A549 (cell line): ENCODE measurements around the gene STIMATE. TPM values are rescaled to one million over a fixed set of nuclear protein-coding genes. Genes with fewer than 3 reads are reported as not detected.

Source experiments
- ATAC-seq, 2 experiments: fragments of 200-7000 bp in 1 of 2; fragments of >200 bp in 1 of 2; cut with Nextera tagmentation in 1 of 2; cut with Tn5 transposase in 1 of 2; 3 replicates each; pipeline versions ENCODE4 v1.8.0 to v1.9.1; 2018 to 2020; ENCODE audit warnings: mild to moderate bottlenecking in 1 of 2, moderate library complexity in 1 of 2
- CTCF ChIA-PET: fragments of 300-600 bp; sonication (Branson Sonifier 250); formaldehyde crosslinking; extraction: SDS; loops from one replicate; lab custom pipeline; 2021; ENCODE audit warnings: antibody characterized with exemption, inconsistent platforms; lab: Yijun Ruan, JAX
- POLR2A ChIA-PET: fragments of 350-600 bp; formaldehyde crosslinking; extraction: SDS; loops from one replicate; lab custom pipeline; 2021; ENCODE audit warnings: antibody characterized with exemption, inconsistent platforms; lab: Yijun Ruan, JAX
- DNase-seq, 2 experiments: peaks; one replicate each; pipeline versions ENCODE4 v3.0.0 to v3.0.0-alpha.2; 2011 to 2016; ENCODE audit warnings: low read depth in 1 of 2, low spot score in 1 of 2
- FAIRE-seq: peaks from 2 replicates; lab custom pipeline; 2011; peaks lifted over from hg19 to GRCh38; lab: Jason Lieb, UNC
- H3K27ac ChIP-seq, 2 experiments: fragments of >200 bp; sonication (Bioruptor Twin); formaldehyde crosslinking; 3 replicates each; pipeline ENCODE4 v1.5.1; 2016 to 2017
- H3K4me1 ChIP-seq: fragments of >200 bp; sonication (Bioruptor Twin); formaldehyde crosslinking; 3 replicates; pipeline ENCODE4 v1.6.1; 2016
- H3K4me2 ChIP-seq: fragments of >200 bp; sonication (Bioruptor Twin); formaldehyde crosslinking; 3 replicates; pipeline ENCODE4 v1.6.1; 2016
- H3K4me3 ChIP-seq: fragments of >200 bp; sonication (Bioruptor Twin); formaldehyde crosslinking; 3 replicates; pipeline ENCODE4 v1.5.1; 2016
- H3K9me3 ChIP-seq: fragments of >200 bp; sonication (Bioruptor Twin); formaldehyde crosslinking; 3 replicates; pipeline ENCODE4 v1.6.1; 2016
- CHD2 ChIP-seq: fragments of 150-350 bp; IDR thresholded peaks from 2 replicates; pipeline ENCODE4 v1.6.1; 2014; ENCODE audit warnings: low read length; ENCODE audit not compliant: partially characterized antibody
- CHD4 ChIP-seq: fragments of 200-600 bp; sonication (generic); IDR thresholded peaks from 2 replicates; pipeline ENCODE4 v1.6.1; 2016; ENCODE audit warnings: antibody characterized with exemption, mild to moderate bottlenecking, borderline replicate concordance
- EHF ChIP-seq: fragments of 250-450 bp; sonication (Bioruptor Pico); IDR thresholded peaks from 2 replicates; pipeline ENCODE4 v1.5.0; 2020; ENCODE audit warnings: mild to moderate bottlenecking
- EP300 ChIP-seq, 2 experiments: fragments of >200 bp; sonication (Bioruptor Twin); formaldehyde crosslinking; IDR thresholded peaks; 2 replicates in 1 of 2; 3 replicates in 1 of 2; pipeline ENCODE4 v1.6.1; 2016 to 2017
- FOSL2 ChIP-seq, 2 experiments: fragments of 450-650 bp in 1 of 2; fragments of >200 bp in 1 of 2; sonication (Bioruptor Twin) in 1 of 2; formaldehyde crosslinking; IDR thresholded peaks; 2 replicates each; pipeline versions ENCODE4 v1.5.0 to v1.6.1; 2016 to 2020; ENCODE audit warnings: mild to moderate bottlenecking in 1 of 2, moderate library complexity in 1 of 2
- HEYL ChIP-seq: fragments of 250-450 bp; sonication (Bioruptor Pico); IDR thresholded peaks from 2 replicates; pipeline ENCODE4 v1.8.0; 2021; ENCODE audit warnings: mild to moderate bottlenecking, moderate library complexity
- HOXB13 ChIP-seq: fragments of 250-450 bp; sonication (Bioruptor Pico); IDR thresholded peaks from 2 replicates; pipeline ENCODE4 v1.5.0; 2020; ENCODE audit warnings: low read depth, mild to moderate bottlenecking, moderate library complexity
- JUNB ChIP-seq: fragments of >200 bp; sonication (Bioruptor Twin); formaldehyde crosslinking; IDR thresholded peaks from 2 replicates; pipeline ENCODE4 v1.6.1; 2016
- KDM1A ChIP-seq: fragments of 200-600 bp; sonication (generic); IDR thresholded peaks from 2 replicates; pipeline ENCODE4 v1.6.1; 2016; ENCODE audit warnings: low read depth, mild to moderate bottlenecking
- KDM5A ChIP-seq: fragments of 200-600 bp; sonication (generic); IDR thresholded peaks from 2 replicates; pipeline ENCODE4 v1.6.1; 2016; ENCODE audit warnings: antibody characterized with exemption, mild to moderate bottlenecking
- MAFK ChIP-seq: fragments of 450-650 bp; IDR thresholded peaks from 2 replicates; pipeline ENCODE4 v1.6.1; 2014; ENCODE audit not compliant: partially characterized antibody
- NFE2L2 ChIP-seq: fragments of 150-350 bp; conservative IDR thresholded peaks from 2 replicates; pipeline ENCODE4 v1.6.1; 2014; ENCODE audit warnings: low read length
- NR3C1 ChIP-seq: fragments of >200 bp; sonication (Bioruptor Twin); formaldehyde crosslinking; IDR thresholded peaks from 3 replicates; pipeline ENCODE4 v1.6.1; 2017
- POLR2A ChIP-seq: IDR thresholded peaks from 2 replicates; pipeline ENCODE4 v1.6.1; 2012; ENCODE audit warnings: mild to moderate bottlenecking, low read length
- RAD21 ChIP-seq, 2 experiments: fragments of >200 bp in 1 of 2; sonication (Bioruptor Twin) in 1 of 2; formaldehyde crosslinking in 1 of 2; IDR thresholded peaks in 1 of 2; conservative IDR thresholded peaks in 1 of 2; 2 replicates in 1 of 2; 3 replicates in 1 of 2; pipeline ENCODE4 v1.6.1; 2012 to 2018; ENCODE audit warnings: inconsistent platforms in 1 of 2
- RFX5 ChIP-seq: fragments of 450-650 bp; IDR thresholded peaks from 2 replicates; pipeline ENCODE4 v1.7.1; 2014; ENCODE audit warnings: antibody characterized with exemption, mild to moderate bottlenecking, moderate library complexity
- SREBF2 ChIP-seq: fragments of 450-650 bp; IDR thresholded peaks from 2 replicates; pipeline ENCODE4 v1.6.1; 2014; ENCODE audit warnings: mild to moderate bottlenecking, moderate library complexity
- TP53 ChIP-seq: fragments of 250-450 bp; sonication (Bioruptor Pico); IDR thresholded peaks from 2 replicates; pipeline ENCODE4 v1.5.0; 2021; ENCODE audit warnings: mild to moderate bottlenecking, moderate library complexity
- whole genome bisulfite sequencing: methylation state at CpG from one replicate; pipeline ENCODE4 v1.1.6; 2017; ENCODE audit errors: missing lambda C conversion rate; 5-methylcytosine and 5-hydroxymethylcytosine counted together
- polyA plus RNA-seq, 4 experiments: library from polyadenylated mRNA; depleted of rRNA in 3 of 4; stranded (reverse); fragments of >200 nt; fragmentation: RNase III in 1 of 4; extraction: RNeasy Plus Mini Kit Qiagen cat#74134 plus additional on column Dnase treatment in 1 of 4; gene quantifications; 2 replicates in 3 of 4; 3 replicates in 1 of 4; pipeline ENCODE4 v1.2.3, GENCODE V29; 2011 to 2017
- TF ChIP-seq, protein P1 (sequence below): fragments of >200 bp; sonication (Bioruptor Twin); formaldehyde crosslinking; IDR thresholded peaks from 3 replicates; pipeline ENCODE4 v1.6.1; 2016
- TF ChIP-seq, protein P2 (sequence below): fragments of >200 bp; sonication (Bioruptor Twin); formaldehyde crosslinking; IDR thresholded peaks from 2 replicates; pipeline ENCODE4 v1.6.1; 2016
- TF ChIP-seq, protein P3 (sequence below): fragments of 250-450 bp; sonication (Bioruptor Pico); IDR thresholded peaks from 2 replicates; pipeline ENCODE4 v1.5.0; 2021; ENCODE audit warnings: mild to moderate bottlenecking, moderate library complexity, borderline replicate concordance
- TF ChIP-seq, protein P4 (sequence below): fragments of >200 bp; sonication (Bioruptor Twin); formaldehyde crosslinking; IDR thresholded peaks from 3 replicates; pipeline ENCODE4 v1.5.1; 2016
- TF ChIP-seq, protein P5 (sequence below): IDR thresholded peaks from 2 replicates; pipeline ENCODE4 v1.6.1; 2012; ENCODE audit warnings: low read depth, borderline replicate concordance
- TF ChIP-seq, protein P6 (sequence below): IDR thresholded peaks from 2 replicates; pipeline ENCODE4 v1.6.1; 2012
- TF ChIP-seq, protein P7 (sequence below): fragments of 450-650 bp; IDR thresholded peaks from 2 replicates; pipeline ENCODE4 v1.6.1; 2014; ENCODE audit warnings: antibody characterized with exemption

STIMATE gene
- polyA plus RNA-seq, 2 of the 4 experiments (the other 2 are of a cell fraction), result 5.2 to 5.5 TPM

DNA sequence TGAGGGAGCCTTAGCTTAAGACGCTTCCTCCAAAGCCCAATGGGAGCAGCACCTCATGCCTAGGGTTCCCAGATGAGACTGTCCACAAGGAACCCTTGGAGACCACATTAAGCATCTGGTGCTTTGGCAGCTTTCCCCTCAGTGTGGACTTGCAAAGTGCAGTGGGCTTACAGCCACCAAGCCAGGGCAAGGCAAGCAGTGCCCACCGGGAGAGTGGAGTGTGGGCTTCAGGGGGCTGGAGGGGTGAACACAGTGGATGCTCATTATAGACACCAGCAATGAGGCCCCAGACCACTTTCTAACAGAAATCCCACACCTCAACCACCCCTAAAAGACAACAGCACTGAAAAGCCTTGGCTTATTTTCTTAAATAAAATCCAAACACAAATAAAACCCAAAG lies 53.5 kb downstream of the STIMATE start:
- POLR2A ChIA-PET, result no interaction called here
- CTCF ChIA-PET, result interaction anchor here (1.6 kb wide), 1 partner anchor 229 kb away, joined by 3 read pairs; no protein-coding TSS in a partner anchor
- WGBS, result 75% methylated on average over 2 of the region's 2 CpGs
- ATAC-seq, result no peak
- Histone ChIP-seq H3K4me2 (no peak overlapping the region), H3K27ac (no peak overlapping the region), H3K4me1 (no peaks in the 10 kb centered on the region), H3K4me3 (no peak overlapping the region), H3K9me3 (no peaks in the 10 kb centered on the region)
- TF ChIP-seq EHF (CRISPR knock-in tag), result no peak
- TF ChIP-seq SREBF2, result no peak
- TF ChIP-seq JUNB, result no peak
- TF ChIP-seq FOSL2 (IDR thresholded peaks at IDR 0.05), result no peak
- no peak for TF ChIP-seq FOSL2 (CRISPR knock-in tag; IDR thresholded peaks at IDR 0.05)
- no peak for TF ChIP-seq CHD4
- TF ChIP-seq HOXB13, result no peak
- no peak for TF ChIP-seq NFE2L2
- TF ChIP-seq KDM5A, result no peak
- TF ChIP-seq, protein P1, sequence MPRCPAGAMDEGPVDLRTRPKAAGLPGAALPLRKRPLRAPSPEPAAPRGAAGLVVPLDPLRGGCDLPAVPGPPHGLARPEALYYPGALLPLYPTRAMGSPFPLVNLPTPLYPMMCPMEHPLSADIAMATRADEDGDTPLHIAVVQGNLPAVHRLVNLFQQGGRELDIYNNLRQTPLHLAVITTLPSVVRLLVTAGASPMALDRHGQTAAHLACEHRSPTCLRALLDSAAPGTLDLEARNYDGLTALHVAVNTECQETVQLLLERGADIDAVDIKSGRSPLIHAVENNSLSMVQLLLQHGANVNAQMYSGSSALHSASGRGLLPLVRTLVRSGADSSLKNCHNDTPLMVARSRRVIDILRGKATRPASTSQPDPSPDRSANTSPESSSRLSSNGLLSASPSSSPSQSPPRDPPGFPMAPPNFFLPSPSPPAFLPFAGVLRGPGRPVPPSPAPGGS, result no peak
- TF ChIP-seq, protein P2, sequence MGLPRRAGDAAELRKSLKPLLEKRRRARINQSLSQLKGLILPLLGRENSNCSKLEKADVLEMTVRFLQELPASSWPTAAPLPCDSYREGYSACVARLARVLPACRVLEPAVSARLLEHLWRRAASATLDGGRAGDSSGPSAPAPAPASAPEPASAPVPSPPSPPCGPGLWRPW, result no peak
- TF ChIP-seq, protein P3, sequence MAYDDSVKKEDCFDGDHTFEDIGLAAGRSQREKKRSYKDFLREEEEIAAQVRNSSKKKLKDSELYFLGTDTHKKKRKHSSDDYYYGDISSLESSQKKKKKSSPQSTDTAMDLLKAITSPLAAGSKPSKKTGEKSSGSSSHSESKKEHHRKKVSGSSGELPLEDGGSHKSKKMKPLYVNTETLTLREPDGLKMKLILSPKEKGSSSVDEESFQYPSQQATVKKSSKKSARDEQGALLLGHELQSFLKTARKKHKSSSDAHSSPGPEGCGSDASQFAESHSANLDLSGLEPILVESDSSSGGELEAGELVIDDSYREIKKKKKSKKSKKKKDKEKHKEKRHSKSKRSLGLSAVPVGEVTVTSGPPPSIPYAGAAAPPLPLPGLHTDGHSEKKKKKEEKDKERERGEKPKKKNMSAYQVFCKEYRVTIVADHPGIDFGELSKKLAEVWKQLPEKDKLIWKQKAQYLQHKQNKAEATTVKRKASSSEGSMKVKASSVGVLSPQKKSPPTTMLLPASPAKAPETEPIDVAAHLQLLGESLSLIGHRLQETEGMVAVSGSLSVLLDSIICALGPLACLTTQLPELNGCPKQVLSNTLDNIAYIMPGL (CRISPR knock-in tag), result no peak
- no peak for TF ChIP-seq POLR2A
- no peak for TF ChIP-seq MAFK
- DNase-seq, result no peak
- FAIRE-seq, result no peak

DNA sequence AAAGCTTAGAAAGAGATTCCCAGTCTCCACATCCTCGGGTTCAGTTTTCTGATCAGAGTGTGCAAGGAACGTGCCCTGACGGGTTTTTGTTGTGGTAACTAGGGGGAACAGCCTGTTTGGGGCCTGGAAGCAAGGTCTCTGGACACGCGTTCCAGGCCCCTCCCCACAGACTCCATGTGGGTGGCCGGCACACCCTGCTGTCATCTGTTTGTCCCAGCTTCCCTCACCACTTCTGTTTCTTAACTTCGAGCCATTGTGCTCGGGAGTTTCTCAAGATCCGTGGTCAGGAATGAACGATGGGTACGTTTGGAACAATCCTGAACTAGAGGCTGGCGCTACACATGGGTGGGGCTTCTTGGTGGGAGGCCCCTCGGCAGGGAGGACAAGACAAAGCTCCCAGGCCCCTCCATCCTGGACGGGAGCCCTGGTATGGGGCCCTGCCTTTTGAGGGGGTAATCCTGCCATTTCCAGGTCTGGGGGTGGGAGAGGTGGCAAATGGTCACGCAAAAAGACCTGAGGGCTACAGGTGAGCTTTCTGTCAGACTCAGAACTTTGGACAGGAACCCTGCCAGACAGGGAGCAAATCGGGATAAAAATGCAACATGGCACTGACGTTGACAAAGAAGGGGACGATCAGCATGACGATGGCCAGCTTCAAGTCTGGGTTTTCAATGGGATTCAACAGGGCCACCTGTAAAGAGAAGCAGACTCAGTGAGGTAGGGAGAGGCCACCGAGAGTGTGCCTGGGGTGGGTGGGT lies 54.1 kb downstream of the STIMATE start:
- POLR2A ChIA-PET, result no interaction called here
- ATAC-seq, result no peak
- FAIRE-seq, result no peak

More for the DNA sequence above, 54.1 kb downstream of the STIMATE start:
- Histone ChIP-seq H3K4me3 (no peak overlapping the region), H3K27ac (no peak overlapping the region), H3K4me2 (no peak overlapping the region), H3K4me1 (no peaks in the 10 kb centered on the region)
- CTCF ChIA-PET, result interaction anchor here (0.7 to 3.0 kb wide), 3 partner anchors 7 to 230 kb away, joined by 3 to 10 read pairs (median 3); no protein-coding TSS in a partner anchor
- TF ChIP-seq EP300 (IDR thresholded peaks at IDR 0.05) (no peak), CHD2 (no peak), NR3C1 (no peak), RAD21 (conservative IDR thresholded peaks at IDR 0.05 in 1 of 2, IDR thresholded peaks at IDR 0.05 in 1 of 2) (no peak), RFX5 (no peak), KDM1A (no peak), KDM5A (no peak), MAFK (no peak), TP53 (CRISPR knock-in tag) (no peak), HOXB13 (no peak), JUNB (no peak), HEYL (CRISPR knock-in tag) (no peak)
- TF ChIP-seq, protein P4, sequence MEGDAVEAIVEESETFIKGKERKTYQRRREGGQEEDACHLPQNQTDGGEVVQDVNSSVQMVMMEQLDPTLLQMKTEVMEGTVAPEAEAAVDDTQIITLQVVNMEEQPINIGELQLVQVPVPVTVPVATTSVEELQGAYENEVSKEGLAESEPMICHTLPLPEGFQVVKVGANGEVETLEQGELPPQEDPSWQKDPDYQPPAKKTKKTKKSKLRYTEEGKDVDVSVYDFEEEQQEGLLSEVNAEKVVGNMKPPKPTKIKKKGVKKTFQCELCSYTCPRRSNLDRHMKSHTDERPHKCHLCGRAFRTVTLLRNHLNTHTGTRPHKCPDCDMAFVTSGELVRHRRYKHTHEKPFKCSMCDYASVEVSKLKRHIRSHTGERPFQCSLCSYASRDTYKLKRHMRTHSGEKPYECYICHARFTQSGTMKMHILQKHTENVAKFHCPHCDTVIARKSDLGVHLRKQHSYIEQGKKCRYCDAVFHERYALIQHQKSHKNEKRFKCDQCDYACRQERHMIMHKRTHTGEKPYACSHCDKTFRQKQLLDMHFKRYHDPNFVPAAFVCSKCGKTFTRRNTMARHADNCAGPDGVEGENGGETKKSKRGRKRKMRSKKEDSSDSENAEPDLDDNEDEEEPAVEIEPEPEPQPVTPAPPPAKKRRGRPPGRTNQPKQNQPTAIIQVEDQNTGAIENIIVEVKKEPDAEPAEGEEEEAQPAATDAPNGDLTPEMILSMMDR, result no peak
- TF ChIP-seq, protein P1, result no peak
- TF ChIP-seq, protein P5, sequence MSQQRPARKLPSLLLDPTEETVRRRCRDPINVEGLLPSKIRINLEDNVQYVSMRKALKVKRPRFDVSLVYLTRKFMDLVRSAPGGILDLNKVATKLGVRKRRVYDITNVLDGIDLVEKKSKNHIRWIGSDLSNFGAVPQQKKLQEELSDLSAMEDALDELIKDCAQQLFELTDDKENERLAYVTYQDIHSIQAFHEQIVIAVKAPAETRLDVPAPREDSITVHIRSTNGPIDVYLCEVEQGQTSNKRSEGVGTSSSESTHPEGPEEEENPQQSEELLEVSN, result no peak
- TF ChIP-seq, protein P6, sequence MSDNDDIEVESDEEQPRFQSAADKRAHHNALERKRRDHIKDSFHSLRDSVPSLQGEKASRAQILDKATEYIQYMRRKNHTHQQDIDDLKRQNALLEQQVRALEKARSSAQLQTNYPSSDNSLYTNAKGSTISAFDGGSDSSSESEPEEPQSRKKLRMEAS, result no peak
- TF ChIP-seq, protein P7, sequence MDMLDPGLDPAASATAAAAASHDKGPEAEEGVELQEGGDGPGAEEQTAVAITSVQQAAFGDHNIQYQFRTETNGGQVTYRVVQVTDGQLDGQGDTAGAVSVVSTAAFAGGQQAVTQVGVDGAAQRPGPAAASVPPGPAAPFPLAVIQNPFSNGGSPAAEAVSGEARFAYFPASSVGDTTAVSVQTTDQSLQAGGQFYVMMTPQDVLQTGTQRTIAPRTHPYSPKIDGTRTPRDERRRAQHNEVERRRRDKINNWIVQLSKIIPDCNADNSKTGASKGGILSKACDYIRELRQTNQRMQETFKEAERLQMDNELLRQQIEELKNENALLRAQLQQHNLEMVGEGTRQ, result no peak
- TF ChIP-seq, all 56 proteins: peak for 0
- WGBS, result 78% methylated on average over 20 of the region's 20 CpGs
- DNase-seq, result no peak
- H3K9me3 ChIP-seq, result no peaks in the 10 kb centered on the region
